Measurements from ENCODE around the gene C17orf107.

- TF ChIP-seq KLF16 (IDR thresholded peaks at IDR 0.05) (no peak), POLR2A (conservative IDR thresholded peaks at IDR 0.05) (no peak), FOXJ3 (CRISPR knock-in tag; IDR thresholded peaks at IDR 0.05) (no peak), ZNF239 (CRISPR knock-in tag; IDR thresholded peaks at IDR 0.05) (no peak), POLR2AphosphoS2 (IDR thresholded peaks at IDR 0.05; ENCODE audit: low read length) (no peak), CTCF (IDR thresholded peaks at IDR 0.05 in 2 of 3, conservative IDR thresholded peaks at IDR 0.05 in 1 of 3; ENCODE audit: insufficient read depth in 2 of 3, low read depth in 1 of 3, low read length in 3 of 3) (no peak), NR1H2 (CRISPR knock-in tag; IDR thresholded peaks at IDR 0.05) (no peak), ZFP1 (CRISPR knock-in tag; IDR thresholded peaks at IDR 0.05) (no peak), MTA1 (IDR thresholded peaks at IDR 0.05; ENCODE audit: borderline replicate concordance) (no peak), YY1 (IDR thresholded peaks at IDR 0.05; ENCODE audit: borderline replicate concordance in 1 of 3, control insufficient read depth in 1 of 3, extremely low read depth in 1 of 3, insufficient read depth in 3 of 3, insufficient read length in 1 of 3, insufficient replicate concordance in 2 of 3, low read depth in 1 of 3, low read length in 2 of 3) (no peak), SP1 (CRISPR knock-in tag; IDR thresholded peaks at IDR 0.05) (no peak), SMAD4 (CRISPR knock-in tag; conservative IDR thresholded peaks at IDR 0.05) (no peak), MTF1 (CRISPR knock-in tag; IDR thresholded peaks at IDR 0.05; ENCODE audit: borderline replicate concordance) (no peak)
Observed at GRCh38 chr17:4928881-4929280, 29.5 kb downstream of the C17orf107 start.
